ENCODE measurements around the gene SAMD5.

Gene SAMD5

GRCh38 chr6:147530132-147531060, 21.9 kb downstream of the SAMD5 start:
- H2AFZ ChIP-seq (ENCODE audit: low read depth, low read length, severe bottlenecking) = no peak overlapping the region
- TF ChIP-seq CTCF (IDR thresholded peaks at IDR 0.05; ENCODE audit: insufficient read depth, low read length, poor library complexity, severe bottlenecking) (no peak), EZH2phosphoT487 (conservative IDR thresholded peaks at IDR 0.05; ENCODE audit: low read length) (no peak)

GRCh38 chr6:147531321-147531720, 22.8 kb downstream of the SAMD5 start:
- TF ChIP-seq EZH2phosphoT487 (conservative IDR thresholded peaks at IDR 0.05; ENCODE audit: low read length) (no peak), CTCF (IDR thresholded peaks at IDR 0.05; ENCODE audit: insufficient read depth, low read length, poor library complexity, severe bottlenecking) (no peak)
- Histone ChIP-seq H3K36me3 (ENCODE audit: low read length) (no peaks in the 10 kb centered on the region), H3K4me3 (ENCODE audit: insufficient read depth, low read length, poor library complexity, severe bottlenecking) (no peak overlapping the region)

More at GRCh38 chr6:147530132-147531060, 21.9 kb downstream of the SAMD5 start:
- no peak overlapping the region for H3K4me2 ChIP-seq (ENCODE audit: low read depth, low read length, poor library complexity, severe bottlenecking)
- no peak overlapping the region for H3K4me3 ChIP-seq (ENCODE audit: insufficient read depth, low read length, poor library complexity, severe bottlenecking)
- H3K9ac ChIP-seq (ENCODE audit: low read length) = no peak overlapping the region
- no peaks in the 10 kb centered on the region for H4K20me1 ChIP-seq (ENCODE audit: low read depth, low read length)
- no peaks in the 10 kb centered on the region for H3K27me3 ChIP-seq (ENCODE audit: low read length)
- no peak overlapping the region for H3K27ac ChIP-seq (ENCODE audit: low read depth, low read length)
- H3K9me2 ChIP-seq (replicated peaks; ENCODE audit: insufficient read depth, low read length) = no peaks in the 10 kb centered on the region
- H3F3A ChIP-seq (ENCODE audit: insufficient read depth) = no peaks in the 10 kb centered on the region
- H3K9me3 ChIP-seq (ENCODE audit: insufficient read depth, low read length) = no peaks in the 10 kb centered on the region
- no peaks in the 10 kb centered on the region for H3K36me3 ChIP-seq (ENCODE audit: low read length)
- H3K79me2 ChIP-seq (ENCODE audit: insufficient read depth, low read length) = no peaks in the 10 kb centered on the region

GRCh38 chr6:147534116-147534860, 25.8 kb downstream of the SAMD5 start:
- no peak overlapping the region for H2AFZ ChIP-seq (ENCODE audit: low read depth, low read length, severe bottlenecking)
- no peak overlapping the region for H3K27ac ChIP-seq (ENCODE audit: low read depth, low read length)
- TF ChIP-seq CTCF (IDR thresholded peaks at IDR 0.05; ENCODE audit: insufficient read depth, low read length, poor library complexity, severe bottlenecking) (no peak), EZH2phosphoT487 (conservative IDR thresholded peaks at IDR 0.05; ENCODE audit: low read length) (no peak)
- H3F3A ChIP-seq (ENCODE audit: insufficient read depth) = no peaks in the 10 kb centered on the region
- H3K36me3 ChIP-seq (ENCODE audit: low read length) = no peaks in the 10 kb centered on the region
- H3K4me3 ChIP-seq (ENCODE audit: insufficient read depth, low read length, poor library complexity, severe bottlenecking) = no peak overlapping the region
- no peaks in the 10 kb centered on the region for H3K9me3 ChIP-seq (ENCODE audit: insufficient read depth, low read length)
- H3K4me2 ChIP-seq (ENCODE audit: low read depth, low read length, poor library complexity, severe bottlenecking) = no peak overlapping the region
- no peaks in the 10 kb centered on the region for H4K20me1 ChIP-seq (ENCODE audit: low read depth, low read length)
- no peaks in the 10 kb centered on the region for H3K27me3 ChIP-seq (ENCODE audit: low read length)
- no peaks in the 10 kb centered on the region for H3K79me2 ChIP-seq (ENCODE audit: insufficient read depth, low read length)
- H3K9ac ChIP-seq (ENCODE audit: low read length) = no peak overlapping the region
- H3K9me2 ChIP-seq (replicated peaks; ENCODE audit: insufficient read depth, low read length) = no peaks in the 10 kb centered on the region

More at GRCh38 chr6:147531321-147531720, 22.8 kb downstream of the SAMD5 start:
- Histone ChIP-seq H3K79me2 (ENCODE audit: insufficient read depth, low read length) (no peaks in the 10 kb centered on the region), H4K20me1 (ENCODE audit: low read depth, low read length) (no peaks in the 10 kb centered on the region), H3K9me3 (ENCODE audit: insufficient read depth, low read length) (no peaks in the 10 kb centered on the region), H3K27ac (ENCODE audit: low read depth, low read length) (no peak overlapping the region), H3K27me3 (ENCODE audit: low read length) (no peaks in the 10 kb centered on the region), H3F3A (ENCODE audit: insufficient read depth) (no peaks in the 10 kb centered on the region), H3K4me2 (ENCODE audit: low read depth, low read length, poor library complexity, severe bottlenecking) (no peak overlapping the region), H2AFZ (ENCODE audit: low read depth, low read length, severe bottlenecking) (no peak overlapping the region), H3K9ac (ENCODE audit: low read length) (no peak overlapping the region), H3K9me2 (replicated peaks; ENCODE audit: insufficient read depth, low read length) (no peaks in the 10 kb centered on the region)
